ENCODE data around the gene CALM3.

DNA sequence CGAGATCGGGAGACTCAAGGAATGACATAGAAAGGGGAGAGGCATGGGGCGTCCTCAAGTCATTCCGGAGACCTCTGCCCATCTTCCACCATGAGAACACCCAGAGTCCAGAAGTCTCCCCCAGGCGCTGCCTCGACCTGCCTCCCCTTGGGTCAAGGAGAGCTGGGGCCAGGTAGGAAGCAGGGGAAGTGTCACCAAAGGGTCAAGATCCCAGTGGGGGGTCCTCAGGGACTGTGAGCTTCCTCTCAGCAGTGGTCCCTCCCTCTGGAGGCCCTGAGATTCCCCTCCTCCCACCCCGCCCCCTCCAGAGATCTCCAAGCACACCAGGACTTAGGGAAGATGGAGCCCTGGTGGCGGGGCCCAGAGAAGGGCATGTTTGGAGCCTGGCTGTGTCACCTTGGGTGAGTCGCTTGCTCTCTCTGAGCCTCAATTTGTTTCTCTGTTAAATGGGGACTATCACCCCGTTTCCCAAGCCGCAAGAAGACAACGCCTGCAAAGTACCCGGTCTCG, 58.9 kb downstream of the CALM3 start:
- TF ChIP-seq, protein P1, sequence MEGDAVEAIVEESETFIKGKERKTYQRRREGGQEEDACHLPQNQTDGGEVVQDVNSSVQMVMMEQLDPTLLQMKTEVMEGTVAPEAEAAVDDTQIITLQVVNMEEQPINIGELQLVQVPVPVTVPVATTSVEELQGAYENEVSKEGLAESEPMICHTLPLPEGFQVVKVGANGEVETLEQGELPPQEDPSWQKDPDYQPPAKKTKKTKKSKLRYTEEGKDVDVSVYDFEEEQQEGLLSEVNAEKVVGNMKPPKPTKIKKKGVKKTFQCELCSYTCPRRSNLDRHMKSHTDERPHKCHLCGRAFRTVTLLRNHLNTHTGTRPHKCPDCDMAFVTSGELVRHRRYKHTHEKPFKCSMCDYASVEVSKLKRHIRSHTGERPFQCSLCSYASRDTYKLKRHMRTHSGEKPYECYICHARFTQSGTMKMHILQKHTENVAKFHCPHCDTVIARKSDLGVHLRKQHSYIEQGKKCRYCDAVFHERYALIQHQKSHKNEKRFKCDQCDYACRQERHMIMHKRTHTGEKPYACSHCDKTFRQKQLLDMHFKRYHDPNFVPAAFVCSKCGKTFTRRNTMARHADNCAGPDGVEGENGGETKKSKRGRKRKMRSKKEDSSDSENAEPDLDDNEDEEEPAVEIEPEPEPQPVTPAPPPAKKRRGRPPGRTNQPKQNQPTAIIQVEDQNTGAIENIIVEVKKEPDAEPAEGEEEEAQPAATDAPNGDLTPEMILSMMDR (IDR thresholded peaks at IDR 0.05): no peak
- TF ChIP-seq EZH2 (IDR thresholded peaks at IDR 0.05) (no peak), EZH2phosphoT487 (IDR thresholded peaks at IDR 0.05) (no peak)
